Measurements from ENCODE around the gene GPR157. TPM values are rescaled to one million over a fixed set of nuclear protein-coding genes. Genes with fewer than 3 reads are reported as not detected.

GPR157 gene
- total and polyA plus RNA-seq, 2 of the 13 experiments (the other 11 are each of a cell fraction or from before 2014, with no cell fraction given): 10.1 to 19.2 TPM

DNA sequence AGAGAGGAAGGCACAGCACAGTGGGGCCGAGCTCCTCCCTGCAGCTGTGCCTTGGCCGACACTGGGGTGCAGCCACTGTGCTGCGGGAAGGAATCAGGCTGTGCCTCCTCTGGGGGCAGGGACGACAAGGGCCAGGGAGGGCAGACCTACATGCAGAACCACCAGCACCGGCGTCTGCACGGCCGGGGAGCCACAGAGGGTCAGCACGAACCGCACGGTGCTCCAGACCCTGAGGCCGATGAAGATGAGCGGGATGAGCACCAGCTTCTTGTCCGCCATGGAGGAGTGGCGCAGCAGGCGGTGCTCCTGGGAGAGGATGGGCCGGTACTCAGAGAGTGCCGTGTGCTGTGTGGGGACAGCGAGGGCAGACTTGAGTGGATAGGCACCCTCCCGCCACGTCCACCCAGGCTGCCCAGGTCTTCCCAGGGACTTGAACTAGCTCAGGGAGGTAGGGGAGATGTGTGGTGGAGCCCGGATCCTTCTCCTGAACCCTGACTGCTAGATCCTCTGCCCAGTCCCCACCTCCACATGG, 23.5 kb downstream of the GPR157 start:
- H3K36me3 ChIP-seq (replicated peaks in 1 of 2; ENCODE audit: control insufficient read depth in 1 of 2, insufficient read depth in 2 of 2, low read length in 2 of 2): peaks cover 13 to 34% of the 10 kb centered on the region in 2 experiments; a peak in 4 of 5 replicates

DNA sequence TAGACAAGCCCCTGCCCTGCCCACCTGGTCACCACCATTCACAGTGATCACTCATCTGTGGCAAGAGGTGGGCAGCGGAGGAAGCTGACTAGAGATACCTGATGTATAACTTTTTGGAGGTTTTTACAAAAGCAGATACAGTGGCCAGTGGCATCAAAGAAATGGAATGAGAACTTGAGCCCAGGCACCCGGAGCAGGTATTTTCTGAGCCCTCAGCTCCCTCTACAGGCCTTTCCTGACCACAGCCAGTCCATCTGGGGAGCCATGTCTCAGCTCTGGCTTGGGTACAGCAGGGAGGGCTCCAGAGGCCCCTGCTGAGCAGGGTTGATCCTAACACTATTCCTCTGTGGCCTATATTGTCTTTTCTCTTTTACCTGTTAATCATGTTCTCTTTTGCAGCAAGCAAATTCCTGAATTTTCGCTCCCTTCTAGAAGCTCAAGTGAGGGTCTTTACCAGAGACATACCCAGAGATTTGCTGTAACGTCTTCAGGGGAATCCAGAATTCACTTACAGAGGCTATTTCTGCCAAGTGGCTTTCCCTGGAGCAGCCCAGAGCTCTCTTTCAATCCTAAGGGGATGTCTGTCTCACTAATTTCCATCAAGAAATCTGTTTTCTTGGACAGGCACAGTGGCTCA, 27.3 kb downstream of the GPR157 start:
- H2AFZ ChIP-seq (ENCODE audit: low read length): no peak overlapping the region
- no peak overlapping the region for H3K9ac ChIP-seq (ENCODE audit: insufficient read depth, low read depth, low read length)
- no peak overlapping the region for H3K27ac ChIP-seq (ENCODE audit: extremely low read length, insufficient read depth, low read length)
- 58% methylated on average over 4 of the region's 4 CpGs for WGBS (ENCODE audit: low lambda C conversion rate)
- DNase-seq (ENCODE audit: low spot score): peak; percentile 55
- CTCF ChIA-PET (ENCODE audit: low intra/inter-chr PET ratio, low total read pairs): interaction anchor here (0.9 kb wide), 1 partner anchor 139 kb away, joined by 3 read pairs; no protein-coding TSS in a partner anchor
- intact Hi-C loops (cut with micrococcal nuclease; ENCODE audit: unreplicated experiment): loop anchor here (1.0 to 5.0 kb wide), 3 partner anchors 91 to 184 kb away; no protein-coding TSS in a partner anchor
- no peak overlapping the region for H3K4me2 ChIP-seq (ENCODE audit: low read depth, low read length)
- POLR2A ChIA-PET: interaction anchor here (1.3 to 1.6 kb wide), 2 partner anchors 89 to 139 kb away, joined by 3 to 4 read pairs; no protein-coding TSS in a partner anchor
- H3K4me3 ChIP-seq (replicated peaks in 1 of 3; ENCODE audit: insufficient read depth in 1 of 3, low read depth in 2 of 3, low read length in 3 of 3): no peak overlapping the region
- in situ Hi-C loops (cut with HindIII; ENCODE audit: extremely low pct_ligation_motif_present, low pct_unique_long_range_greater_than_20kb): no loop called here
- H3K4me1 ChIP-seq (ENCODE audit: insufficient read depth, low read length): peaks cover 38% of the 10 kb centered on the region
- TSS peak; percentile 48 for BruUV-seq (replicated peaks)
- H3K79me2 ChIP-seq (ENCODE audit: insufficient read depth, low read length): no peaks in the 10 kb centered on the region
- no peaks in the 10 kb centered on the region for H3K27me3 ChIP-seq (ENCODE audit: control insufficient read depth in 1 of 2, insufficient read depth in 2 of 2, low read length in 2 of 2)
- no peaks in the 10 kb centered on the region for H3K9me3 ChIP-seq (ENCODE audit: low read length)
- H3K36me3 ChIP-seq (replicated peaks in 1 of 2; ENCODE audit: control insufficient read depth in 1 of 2, insufficient read depth in 2 of 2, low read length in 2 of 2): peaks cover 12 to 26% of the 10 kb centered on the region in 2 experiments; a peak in 4 of 5 replicates
- peak; percentile 81 for ATAC-seq
- H4K20me1 ChIP-seq (ENCODE audit: insufficient read depth, low read length): no peaks in the 10 kb centered on the region
- peak; percentile 71 for FAIRE-seq
- TF ChIP-seq, protein P1, sequence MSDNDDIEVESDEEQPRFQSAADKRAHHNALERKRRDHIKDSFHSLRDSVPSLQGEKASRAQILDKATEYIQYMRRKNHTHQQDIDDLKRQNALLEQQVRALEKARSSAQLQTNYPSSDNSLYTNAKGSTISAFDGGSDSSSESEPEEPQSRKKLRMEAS (IDR thresholded peaks at IDR 0.05): no peak
- TF ChIP-seq ZNF570 (CRISPR knock-in tag; IDR thresholded peaks at IDR 0.05; ENCODE audit: borderline replicate concordance) (no peak), RAD21 (CRISPR knock-in tag; IDR thresholded peaks at IDR 0.05) (peak; percentile 70), FIP1L1 (IDR thresholded peaks at IDR 0.05; ENCODE audit: borderline replicate concordance, insufficient read depth, low read depth, low read length) (no peak), KDM2A (CRISPR knock-in tag; IDR thresholded peaks at IDR 0.05; ENCODE audit: borderline replicate concordance, low read depth) (0 out of 2 replicates have a peak, but pooled peaks have one; percentile 22), PLRG1 (conservative IDR thresholded peaks at IDR 0.05) (no peak), ZNF317 (CRISPR knock-in tag; IDR thresholded peaks at IDR 0.05) (no peak), NBN (conservative IDR thresholded peaks at IDR 0.05) (no peak)
- TF ChIP-seq, protein P2, sequence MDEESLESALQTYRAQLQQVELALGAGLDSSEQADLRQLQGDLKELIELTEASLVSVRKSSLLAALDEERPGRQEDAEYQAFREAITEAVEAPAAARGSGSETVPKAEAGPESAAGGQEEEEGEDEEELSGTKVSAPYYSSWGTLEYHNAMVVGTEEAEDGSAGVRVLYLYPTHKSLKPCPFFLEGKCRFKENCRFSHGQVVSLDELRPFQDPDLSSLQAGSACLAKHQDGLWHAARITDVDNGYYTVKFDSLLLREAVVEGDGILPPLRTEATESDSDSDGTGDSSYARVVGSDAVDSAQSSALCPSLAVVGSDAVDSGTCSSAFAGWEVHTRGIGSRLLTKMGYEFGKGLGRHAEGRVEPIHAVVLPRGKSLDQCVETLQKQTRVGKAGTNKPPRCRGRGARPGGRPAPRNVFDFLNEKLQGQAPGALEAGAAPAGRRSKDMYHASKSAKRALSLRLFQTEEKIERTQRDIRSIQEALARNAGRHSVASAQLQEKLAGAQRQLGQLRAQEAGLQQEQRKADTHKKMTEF (CRISPR knock-in tag; IDR thresholded peaks at IDR 0.05): no peak; the same call in 1 of the 2 replicates
- TF ChIP-seq, protein P3, sequence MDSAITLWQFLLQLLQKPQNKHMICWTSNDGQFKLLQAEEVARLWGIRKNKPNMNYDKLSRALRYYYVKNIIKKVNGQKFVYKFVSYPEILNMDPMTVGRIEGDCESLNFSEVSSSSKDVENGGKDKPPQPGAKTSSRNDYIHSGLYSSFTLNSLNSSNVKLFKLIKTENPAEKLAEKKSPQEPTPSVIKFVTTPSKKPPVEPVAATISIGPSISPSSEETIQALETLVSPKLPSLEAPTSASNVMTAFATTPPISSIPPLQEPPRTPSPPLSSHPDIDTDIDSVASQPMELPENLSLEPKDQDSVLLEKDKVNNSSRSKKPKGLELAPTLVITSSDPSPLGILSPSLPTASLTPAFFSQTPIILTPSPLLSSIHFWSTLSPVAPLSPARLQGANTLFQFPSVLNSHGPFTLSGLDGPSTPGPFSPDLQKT (CRISPR knock-in tag; IDR thresholded peaks at IDR 0.05; ENCODE audit: borderline replicate concordance): no peak

More for the DNA sequence above, 23.5 kb downstream of the GPR157 start:
- FAIRE-seq (no peak), DNase-seq (ENCODE audit: low spot score) (no peak), ATAC-seq (no peak)
- POLR2A ChIA-PET: no interaction called here
- no peaks in the 10 kb centered on the region for H3K9me3 ChIP-seq (ENCODE audit: low read length)
- in situ Hi-C loops (cut with HindIII; ENCODE audit: extremely low pct_ligation_motif_present, low pct_unique_long_range_greater_than_20kb): no loop called here
- no peak overlapping the region for H2AFZ ChIP-seq (ENCODE audit: low read length)
- no TSS peak for BruUV-seq (replicated peaks)
- H3K27me3 ChIP-seq (ENCODE audit: control insufficient read depth in 1 of 2, insufficient read depth in 2 of 2, low read length in 2 of 2): no peaks in the 10 kb centered on the region
- no peak overlapping the region for H3K4me3 ChIP-seq (replicated peaks in 1 of 3; ENCODE audit: insufficient read depth in 1 of 3, low read depth in 2 of 3, low read length in 3 of 3)
- H4K20me1 ChIP-seq (ENCODE audit: insufficient read depth, low read length): no peaks in the 10 kb centered on the region
- intact Hi-C loops (cut with micrococcal nuclease; ENCODE audit: unreplicated experiment): no loop called here
- CTCF ChIA-PET (ENCODE audit: low intra/inter-chr PET ratio, low total read pairs): no interaction called here
- H3K79me2 ChIP-seq (ENCODE audit: insufficient read depth, low read length): no peaks in the 10 kb centered on the region
- H3K9ac ChIP-seq (ENCODE audit: insufficient read depth, low read depth, low read length): no peak overlapping the region
- WGBS (ENCODE audit: low lambda C conversion rate): 97% methylated on average over 17 of the region's 22 CpGs
- TF ChIP-seq, protein P4, sequence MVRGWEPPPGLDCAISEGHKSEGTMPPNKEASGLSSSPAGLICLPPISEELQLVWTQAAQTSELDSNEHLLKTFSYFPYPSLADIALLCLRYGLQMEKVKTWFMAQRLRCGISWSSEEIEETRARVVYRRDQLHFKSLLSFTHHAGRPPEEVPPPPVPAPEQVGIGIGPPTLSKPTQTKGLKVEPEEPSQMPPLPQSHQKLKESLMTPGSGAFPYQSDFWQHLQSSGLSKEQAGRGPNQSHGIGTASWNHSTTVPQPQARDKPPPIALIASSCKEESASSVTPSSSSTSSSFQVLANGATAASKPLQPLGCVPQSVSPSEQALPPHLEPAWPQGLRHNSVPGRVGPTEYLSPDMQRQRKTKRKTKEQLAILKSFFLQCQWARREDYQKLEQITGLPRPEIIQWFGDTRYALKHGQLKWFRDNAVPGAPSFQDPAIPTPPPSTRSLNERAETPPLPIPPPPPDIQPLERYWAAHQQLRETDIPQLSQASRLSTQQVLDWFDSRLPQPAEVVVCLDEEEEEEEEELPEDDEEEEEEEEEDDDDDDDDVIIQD (CRISPR knock-in tag; IDR thresholded peaks at IDR 0.05; ENCODE audit: low read depth): no peak
- TF ChIP-seq YEATS4 (CRISPR knock-in tag; IDR thresholded peaks at IDR 0.05; ENCODE audit: borderline replicate concordance) (no peak), SRSF9 (IDR thresholded peaks at IDR 0.05; ENCODE audit: borderline replicate concordance, insufficient read depth, low read depth, low read length, poor library complexity, severe bottlenecking) (no peak)
- no peak overlapping the region for H3K27ac ChIP-seq (ENCODE audit: extremely low read length, insufficient read depth, low read length)
- H3K4me1 ChIP-seq (ENCODE audit: insufficient read depth, low read length): peaks cover 17% of the 10 kb centered on the region
- H3K4me2 ChIP-seq (ENCODE audit: low read depth, low read length): no peak overlapping the region

Measured in HepG2 (cell line).